GM18868 (cell line): Measurements from ENCODE around the gene TMEM150B.

ENCODE experiments used
- ATAC-seq: cut with Tn5 transposase; IDR thresholded peaks from one replicate; pipeline ENCODE4 v1.9.1; 2021; ENCODE audit warnings: mild to moderate bottlenecking, moderate library complexity; ENCODE audit not compliant: unreplicated experiment

TMEM150B gene

GRCh38 chr19:55355213-55355821, 30.2 kb upstream of the TMEM150B start:
- ATAC-seq, result no peak

- ATAC-seq, result no peak
Observed at GRCh38 chr19:55354698-55355212, 29.6 kb upstream of the TMEM150B start, which contains the start of gene COX6B2. Gene COX6B2 (minus strand): TSS chr19:55354719. CDS start chr19:55354521, 198 bp downstream.

GRCh38 chr19:55353803-55354697, 28.9 kb upstream of the TMEM150B start:
- no peak for ATAC-seq

- ATAC-seq, result no peak
Observed at GRCh38 chr19:55353356-55353802, 28.2 kb upstream of the TMEM150B start.

GRCh38 chr19:55352549-55353145, 27.5 kb upstream of the TMEM150B start:
- ATAC-seq, result no peak

GRCh38 chr19:55352040-55352439, 26.9 kb upstream of the TMEM150B start:
- no peak for ATAC-seq

GRCh38 chr19:55350620-55351315, 25.6 kb upstream of the TMEM150B start:
- no peak for ATAC-seq

GRCh38 chr19:55348317-55349034, 23.3 kb upstream of the TMEM150B start:
- ATAC-seq, result no peak

GRCh38 chr19:55347442-55348009, 22.4 kb upstream of the TMEM150B start:
- ATAC-seq, result no peak

GRCh38 chr19:55346725-55347441, 21.7 kb upstream of the TMEM150B start:
- ATAC-seq, result no peak

GRCh38 chr19:55345818-55346724, 20.9 kb upstream of the TMEM150B start:
- ATAC-seq, result no peak

GRCh38 chr19:55345101-55345817, 20.1 kb upstream of the TMEM150B start:
- ATAC-seq, result no peak

GRCh38 chr19:55344444-55344843, 19.3 kb upstream of the TMEM150B start:
- ATAC-seq, result no peak

- no peak for ATAC-seq
Observed at GRCh38 chr19:55341595-55342531, 16.7 kb upstream of the TMEM150B start.

GRCh38 chr19:55341171-55341588, 16.0 kb upstream of the TMEM150B start:
- no peak for ATAC-seq

- no peak for ATAC-seq
Observed at GRCh38 chr19:55340784-55341147, 15.6 kb upstream of the TMEM150B start.
